Measurements from ENCODE around the gene XYLB.

- TF ChIP-seq EZH2phosphoT487 (IDR thresholded peaks at IDR 0.05; ENCODE audit: borderline replicate concordance, low read length) (no peak), CTCF (IDR thresholded peaks at IDR 0.05; ENCODE audit: low read depth, low read length, poor library complexity, severe bottlenecking) (no peak)
Measured at GRCh38 chr3:38354588-38355330, 8.2 kb downstream of the XYLB start.

All from DOHH2 (cell line).